ENCODE measurements around the gene ADISSP. TPM values are rescaled to one million over a fixed set of nuclear protein-coding genes. Genes with fewer than 3 reads are reported as not detected.

The ADISSP gene
- total and polyA plus RNA-seq, 9 of the 15 experiments (the other 6 are each of a cell fraction or from before 2014, with no cell fraction given) = 1.4 to 70.6 (median 23.4) TPM

GRCh38 chr20:3749087-3749688, 18.4 kb downstream of the ADISSP start:
- H3K27me3 ChIP-seq (ENCODE audit: control insufficient read depth in 2 of 2, insufficient read depth in 2 of 2, low read length in 2 of 2) = no peaks in the 10 kb centered on the region
- H3K4me2 ChIP-seq (ENCODE audit: insufficient read depth, low read length) = no peak overlapping the region
- FAIRE-seq (no peak), DNase-seq (ENCODE audit: extremely low read depth in 1 of 4, low spot score in 3 of 4) (no peak), ATAC-seq (no peak)
- WGBS (ENCODE audit: insufficient coverage, low coverage, missing lambda C conversion rate) = 40% methylated on average over 3 of the region's 24 CpGs
- no peaks in the 10 kb centered on the region for H3K79me2 ChIP-seq (ENCODE audit: control insufficient read depth, insufficient read depth, low read length)
- peaks cover 0 to 39% of the 10 kb centered on the region in 2 experiments; a peak in 3 of 5 replicates for H3K4me1 ChIP-seq (replicated peaks in 1 of 2; ENCODE audit: control insufficient read depth in 2 of 2, insufficient read depth in 2 of 2, low read length in 2 of 2)
- intact Hi-C loops (cut with micrococcal nuclease) (no loop called here), in situ Hi-C loops (cut with MboI) (no loop called here)
- H3K9me1 ChIP-seq (ENCODE audit: control insufficient read depth, insufficient read depth, low read length) = peaks cover 2% of the 10 kb centered on the region
- ChIA-PET CTCF (ENCODE audit: low intra/inter-chr PET ratio) (interaction anchor here (0.8 kb wide), 1 partner anchor 33 kb away, joined by 3 read pairs; no protein-coding TSS in a partner anchor), POLR2A (interaction anchor here (0.5 to 0.7 kb wide), 2 partner anchors 342 to 820 kb away, joined by 3 read pairs; no protein-coding TSS in a partner anchor)
- no peak overlapping the region for H3K27ac ChIP-seq (ENCODE audit: extremely low read depth, low read depth, low read length)
- H2AFZ ChIP-seq (ENCODE audit: low read depth, low read length) = no peak overlapping the region
- H3K9ac ChIP-seq (ENCODE audit: insufficient read depth in 1 of 2, low read depth in 2 of 2, low read length in 2 of 2) = no peak overlapping the region
- no peak overlapping the region for H3K4me3 ChIP-seq
- H3K9me3 ChIP-seq (replicated peaks; ENCODE audit: control insufficient read depth, insufficient read depth, low read depth, low read length) = no peaks in the 10 kb centered on the region
- no TSS peak for BruUV-seq (replicated peaks)
- no peaks in the 10 kb centered on the region for H4K20me1 ChIP-seq (replicated peaks; ENCODE audit: control insufficient read depth, insufficient read depth, low read length)
- peaks cover 13% of the 10 kb centered on the region; the same call in 2 of the 3 replicates for H3K36me3 ChIP-seq (ENCODE audit: control insufficient read depth, insufficient read depth, low read length)
- TF ChIP-seq RBM17 (IDR thresholded peaks at IDR 0.05; ENCODE audit: borderline replicate concordance, low read depth, low read length) = no peak
- TF ChIP-seq, protein P1, sequence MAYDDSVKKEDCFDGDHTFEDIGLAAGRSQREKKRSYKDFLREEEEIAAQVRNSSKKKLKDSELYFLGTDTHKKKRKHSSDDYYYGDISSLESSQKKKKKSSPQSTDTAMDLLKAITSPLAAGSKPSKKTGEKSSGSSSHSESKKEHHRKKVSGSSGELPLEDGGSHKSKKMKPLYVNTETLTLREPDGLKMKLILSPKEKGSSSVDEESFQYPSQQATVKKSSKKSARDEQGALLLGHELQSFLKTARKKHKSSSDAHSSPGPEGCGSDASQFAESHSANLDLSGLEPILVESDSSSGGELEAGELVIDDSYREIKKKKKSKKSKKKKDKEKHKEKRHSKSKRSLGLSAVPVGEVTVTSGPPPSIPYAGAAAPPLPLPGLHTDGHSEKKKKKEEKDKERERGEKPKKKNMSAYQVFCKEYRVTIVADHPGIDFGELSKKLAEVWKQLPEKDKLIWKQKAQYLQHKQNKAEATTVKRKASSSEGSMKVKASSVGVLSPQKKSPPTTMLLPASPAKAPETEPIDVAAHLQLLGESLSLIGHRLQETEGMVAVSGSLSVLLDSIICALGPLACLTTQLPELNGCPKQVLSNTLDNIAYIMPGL (CRISPR knock-in tag; IDR thresholded peaks at IDR 0.05) = no peak
- no peak for TF ChIP-seq STAT5B (CRISPR knock-in tag; IDR thresholded peaks at IDR 0.05)
- no peak for TF ChIP-seq TEAD1 (CRISPR knock-in tag; IDR thresholded peaks at IDR 0.05)
- TF ChIP-seq, protein P2, sequence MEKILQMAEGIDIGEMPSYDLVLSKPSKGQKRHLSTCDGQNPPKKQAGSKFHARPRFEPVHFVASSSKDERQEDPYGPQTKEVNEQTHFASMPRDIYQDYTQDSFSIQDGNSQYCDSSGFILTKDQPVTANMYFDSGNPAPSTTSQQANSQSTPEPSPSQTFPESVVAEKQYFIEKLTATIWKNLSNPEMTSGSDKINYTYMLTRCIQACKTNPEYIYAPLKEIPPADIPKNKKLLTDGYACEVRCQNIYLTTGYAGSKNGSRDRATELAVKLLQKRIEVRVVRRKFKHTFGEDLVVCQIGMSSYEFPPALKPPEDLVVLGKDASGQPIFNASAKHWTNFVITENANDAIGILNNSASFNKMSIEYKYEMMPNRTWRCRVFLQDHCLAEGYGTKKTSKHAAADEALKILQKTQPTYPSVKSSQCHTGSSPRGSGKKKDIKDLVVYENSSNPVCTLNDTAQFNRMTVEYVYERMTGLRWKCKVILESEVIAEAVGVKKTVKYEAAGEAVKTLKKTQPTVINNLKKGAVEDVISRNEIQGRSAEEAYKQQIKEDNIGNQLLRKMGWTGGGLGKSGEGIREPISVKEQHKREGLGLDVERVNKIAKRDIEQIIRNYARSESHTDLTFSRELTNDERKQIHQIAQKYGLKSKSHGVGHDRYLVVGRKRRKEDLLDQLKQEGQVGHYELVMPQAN (IDR thresholded peaks at IDR 0.05; ENCODE audit: borderline replicate concordance) = no peak
- no peak for TF ChIP-seq PHB (CRISPR knock-in tag; IDR thresholded peaks at IDR 0.05)
- no peak for TF ChIP-seq ZBTB1 (CRISPR knock-in tag; IDR thresholded peaks at IDR 0.05; ENCODE audit: borderline replicate concordance, low read depth)
- no peak for TF ChIP-seq FUS (optimal IDR thresholded peaks at IDR 0.05; ENCODE audit: low read depth, low read length)
- no peak for TF ChIP-seq TBL1XR1 (IDR thresholded peaks at IDR 0.05; ENCODE audit: low read length in 2 of 2)
- TF ChIP-seq SNAPC5 (CRISPR knock-in tag; IDR thresholded peaks at IDR 0.05) = no peak
- TF ChIP-seq SRSF3 (IDR thresholded peaks at IDR 0.05; ENCODE audit: insufficient read depth, low read length) = no peak
- no peak for TF ChIP-seq SMAD1 (IDR thresholded peaks at IDR 0.05; ENCODE audit: low read depth, low read length, partially characterized antibody)
- TF ChIP-seq POLR3G (IDR thresholded peaks at IDR 0.05; ENCODE audit: extremely low read depth, insufficient read length, insufficient replicate concordance) = no peak
- TF ChIP-seq, protein P3, sequence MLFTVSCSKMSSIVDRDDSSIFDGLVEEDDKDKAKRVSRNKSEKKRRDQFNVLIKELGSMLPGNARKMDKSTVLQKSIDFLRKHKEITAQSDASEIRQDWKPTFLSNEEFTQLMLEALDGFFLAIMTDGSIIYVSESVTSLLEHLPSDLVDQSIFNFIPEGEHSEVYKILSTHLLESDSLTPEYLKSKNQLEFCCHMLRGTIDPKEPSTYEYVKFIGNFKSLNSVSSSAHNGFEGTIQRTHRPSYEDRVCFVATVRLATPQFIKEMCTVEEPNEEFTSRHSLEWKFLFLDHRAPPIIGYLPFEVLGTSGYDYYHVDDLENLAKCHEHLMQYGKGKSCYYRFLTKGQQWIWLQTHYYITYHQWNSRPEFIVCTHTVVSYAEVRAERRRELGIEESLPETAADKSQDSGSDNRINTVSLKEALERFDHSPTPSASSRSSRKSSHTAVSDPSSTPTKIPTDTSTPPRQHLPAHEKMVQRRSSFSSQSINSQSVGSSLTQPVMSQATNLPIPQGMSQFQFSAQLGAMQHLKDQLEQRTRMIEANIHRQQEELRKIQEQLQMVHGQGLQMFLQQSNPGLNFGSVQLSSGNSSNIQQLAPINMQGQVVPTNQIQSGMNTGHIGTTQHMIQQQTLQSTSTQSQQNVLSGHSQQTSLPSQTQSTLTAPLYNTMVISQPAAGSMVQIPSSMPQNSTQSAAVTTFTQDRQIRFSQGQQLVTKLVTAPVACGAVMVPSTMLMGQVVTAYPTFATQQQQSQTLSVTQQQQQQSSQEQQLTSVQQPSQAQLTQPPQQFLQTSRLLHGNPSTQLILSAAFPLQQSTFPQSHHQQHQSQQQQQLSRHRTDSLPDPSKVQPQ (CRISPR knock-in tag; IDR thresholded peaks at IDR 0.05; ENCODE audit: borderline replicate concordance) = no peak
- TF ChIP-seq MAFK (IDR thresholded peaks at IDR 0.05; ENCODE audit: low read length) = no peak

Measured in K562 (cell line).